Transverse colon (tissue), 4 donors: ENCODE measurements around the gene CEACAM16. TPM values are rescaled to one million over a fixed set of nuclear protein-coding genes. Genes with fewer than 3 reads are reported as not detected.
A peak's percentile ranks its signal among the peaks of the same experiment; 100 is the strongest.

Experiments
- DNase-seq: peaks from one replicate; pipeline ENCODE4 v3.0.0-alpha.2; 2019
- H3K27ac ChIP-seq, 4 donors: fragments of 200-600 bp; sonication (generic); 2 replicates each; pipeline ENCODE4 v1.5.1; 2016 to 2018; ENCODE audit warnings: inconsistent platforms in 4 of 4
- H3K27me3 ChIP-seq: fragments of 200-600 bp; sonication (generic); 2 replicates; pipeline ENCODE4 v1.5.1; 2017; ENCODE audit warnings: inconsistent platforms
- H3K36me3 ChIP-seq, 4 donors: fragments of 200-600 bp; sonication (generic); 2 replicates each; pipeline ENCODE4 v1.5.1; 2017 to 2019; ENCODE audit warnings: inconsistent platforms in 4 of 4
- H3K4me1 ChIP-seq, 4 donors: fragments of 200-600 bp; sonication (generic); 2 replicates each; pipeline ENCODE4 v1.5.1; 2017 to 2020; ENCODE audit warnings: inconsistent platforms in 4 of 4
- H3K4me3 ChIP-seq, 4 donors: fragments of 200-600 bp; sonication (generic); 1 replicate in 1 of 4; 2 replicates in 3 of 4; pipeline versions ENCODE4 v1.5.1 to v1.6.1; 2017 to 2019; ENCODE audit warnings: inconsistent platforms in 4 of 4
- H3K9me3 ChIP-seq, 2 donors: fragments of 200-600 bp; sonication (generic); 2 replicates each; pipeline ENCODE4 v1.5.1; 2017 to 2019; ENCODE audit warnings: inconsistent platforms in 2 of 2
- CTCF ChIP-seq, 5 experiments: fragments of 200-600 bp in 3 of 5; fragments of 450-650 bp in 2 of 5; sonication (generic) in 3 of 5; IDR thresholded peaks; 1 replicate in 2 of 5; 2 replicates in 3 of 5; pipeline ENCODE4 v1.5.1; 2016 to 2017; ENCODE audit warnings: antibody characterized with exemption in 5 of 5, inconsistent platforms in 3 of 5, mild to moderate bottlenecking in 2 of 5, moderate library complexity in 1 of 5
- EP300 ChIP-seq: sonication (generic); formaldehyde crosslinking; IDR thresholded peaks from one replicate; pipeline ENCODE4 v1.6.1; 2017; ENCODE audit warnings: antibody characterized with exemption, low read depth
- POLR2A ChIP-seq: fragments of 450-650 bp; IDR thresholded peaks from one replicate; pipeline ENCODE4 v1.6.1; 2016; ENCODE audit warnings: antibody characterized with exemption, mild to moderate bottlenecking, moderate library complexity
- POLR2AphosphoS5 ChIP-seq, 3 donors: sonication (generic); formaldehyde crosslinking; IDR thresholded peaks; one replicate each; pipeline ENCODE4 v1.6.1; 2016; ENCODE audit warnings: antibody characterized with exemption in 3 of 3
- WGBS, 2 donors: methylation state at CpG; one replicate each; pipeline ENCODE4 v1.1.5; 2018; ENCODE audit warnings: low coverage in 1 of 2; 5-methylcytosine and 5-hydroxymethylcytosine counted together
- in situ Hi-C, 4 donors: fragments of 200-750 bp; cut with MboI; loops; one replicate each; pipeline versions ENCODE4 v1.15.0 to v1.15.1; 2017; ENCODE audit warnings: low sequenced_read_pairs in 3 of 4, low pct_ligation_motif_present in 1 of 4, low pct_unique_long_range_greater_than_20kb in 1 of 4
- intact Hi-C: fragments of 100-400 bp; cut with DNase I; formaldehyde crosslinking; loops from one replicate; pipeline ENCODE4 v1.15.1; 2023; ENCODE audit warnings: low total_unique reads
- total RNA-seq, 4 donors: library from RNA; depleted of rRNA; stranded (reverse); fragments of >200 nt; gene quantifications; one replicate each; pipeline ENCODE4 v1.1.0, GENCODE V29; 2016

The CEACAM16 gene
- total RNA-seq, 4 donors from 2014 or later: not detected

- Histone ChIP-seq H3K36me3 (no peaks in the 10 kb centered on the region), H3K4me1 (no peaks in the 10 kb centered on the region), H3K27me3 (no peaks in the 10 kb centered on the region), H3K4me3 (no peak overlapping the region), H3K9me3 (peaks cover 0 to 6% of the 10 kb centered on the region in 2 donors), H3K27ac (no peak overlapping the region)
- TF ChIP-seq POLR2A (no peak), POLR2AphosphoS5 (IDR thresholded peaks at IDR 0.05) (no peak), CTCF (IDR thresholded peaks at IDR 0.05) (no peak), EP300 (no peak)
- no peak for DNase-seq
- intact Hi-C loops (no loop called here), in situ Hi-C loops (no loop called here)
- WGBS, 2 donors: 67% methylated on average over 14 of the region's 14 CpGs; no CpG with 5 or more reads in 1 of the 2 donors
Observed at GRCh38 chr19:44710483-44710882, 11.5 kb downstream of the CEACAM16 start.

GRCh38 chr19:44712864-44713515 lies 14.0 kb downstream of the CEACAM16 start:
- DNase-seq: no peak
- peaks cover 0 to 13% (median 5%) of the 10 kb centered on the region in 4 donors for H3K4me1 ChIP-seq
- no peak overlapping the region for H3K27ac ChIP-seq
- WGBS, 2 donors: 50 to 61% methylated on average over 2 to 4 of the region's 4 CpGs
- no peaks in the 10 kb centered on the region for H3K27me3 ChIP-seq
- H3K9me3 ChIP-seq: peaks cover 0 to 6% of the 10 kb centered on the region in 2 donors
- intact Hi-C loops: no loop called here
- H3K4me3 ChIP-seq: no peak overlapping the region
- TF ChIP-seq POLR2AphosphoS5 (IDR thresholded peaks at IDR 0.05): no peak
- no peak for TF ChIP-seq POLR2A
- no peak for TF ChIP-seq EP300
- no peak for TF ChIP-seq CTCF (IDR thresholded peaks at IDR 0.05)
- in situ Hi-C loops: no loop called here
- no peaks in the 10 kb centered on the region for H3K36me3 ChIP-seq

GRCh38 chr19:44714597-44715169 lies 15.7 kb downstream of the CEACAM16 start:
- Histone ChIP-seq H3K4me1 (peaks cover 11 to 28% (median 21%) of the 10 kb centered on the region in 4 donors), H3K27me3 (no peaks in the 10 kb centered on the region), H3K27ac (no peak overlapping the region), H3K9me3 (peaks cover 0 to 6% of the 10 kb centered on the region in 2 donors), H3K4me3 (no peak overlapping the region), H3K36me3 (no peaks in the 10 kb centered on the region)
- TF ChIP-seq CTCF (IDR thresholded peaks at IDR 0.05) (no peak), EP300 (no peak), POLR2A (no peak)
- in situ Hi-C loops: no loop called here
- WGBS, 2 donors: 0 to 50% methylated on average over 1 to 2 of the region's 2 CpGs
- DNase-seq: no peak
- intact Hi-C loops: no loop called here

GRCh38 chr19:44717603-44718002 lies 18.7 kb downstream of the CEACAM16 start:
- H3K36me3 ChIP-seq: no peaks in the 10 kb centered on the region
- intact Hi-C loops (no loop called here), in situ Hi-C loops (no loop called here)
- H3K9me3 ChIP-seq: peaks cover 0 to 6% of the 10 kb centered on the region in 2 donors
- peaks cover 11 to 44% (median 30%) of the 10 kb centered on the region in 4 donors for H3K4me1 ChIP-seq
- H3K4me3 ChIP-seq: no peak overlapping the region
- peak overlapping the region in 3 of 4 donors; percentile 81 to 88 (median 83) for H3K27ac ChIP-seq
- TF ChIP-seq POLR2A (no peak), POLR2AphosphoS5 (IDR thresholded peaks at IDR 0.05) (no peak), EP300 (no peak), CTCF (IDR thresholded peaks at IDR 0.05) (no peak)
- DNase-seq: no peak
- 80 to 86% methylated on average over 6 of the region's 6 CpGs for WGBS, 2 donors
- H3K27me3 ChIP-seq: no peaks in the 10 kb centered on the region
